Limb (tissue), 2 donors: ENCODE measurements around the gene CCDC150.
A peak's percentile ranks its signal among the peaks of the same experiment; 100 is the strongest.
"Not testable (repeated sequence)": the region's sequence is repeated elsewhere in the genome, so short reads cannot be mapped to it uniquely, and the experiment has no call there.

Experiments
- DNase-seq, 2 donors: peaks; one replicate each; pipeline ENCODE4 v3.0.0-alpha.2; 2016; ENCODE audit errors: extremely low spot score in 2 of 2

Gene CCDC150

DNA sequence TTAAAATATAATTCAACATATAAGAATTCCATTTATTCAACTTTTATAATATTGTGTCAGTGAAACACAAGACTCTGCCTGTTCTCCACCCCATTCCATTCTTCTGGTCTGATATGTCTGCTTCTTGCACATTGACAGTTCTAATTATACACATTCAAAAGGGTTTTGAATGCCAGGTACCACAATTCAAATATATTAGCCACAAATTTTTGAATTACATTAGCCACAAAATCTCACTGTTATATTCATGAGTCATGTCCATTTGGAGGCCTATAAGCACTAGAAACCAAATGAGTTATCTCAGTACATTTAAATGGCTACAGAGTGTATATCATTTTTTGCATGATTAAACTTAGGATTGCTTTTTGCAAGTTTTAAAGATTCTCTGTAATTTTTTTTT is 72.1 kb downstream of the CCDC150 start:
- no peak for DNase-seq

DNA sequence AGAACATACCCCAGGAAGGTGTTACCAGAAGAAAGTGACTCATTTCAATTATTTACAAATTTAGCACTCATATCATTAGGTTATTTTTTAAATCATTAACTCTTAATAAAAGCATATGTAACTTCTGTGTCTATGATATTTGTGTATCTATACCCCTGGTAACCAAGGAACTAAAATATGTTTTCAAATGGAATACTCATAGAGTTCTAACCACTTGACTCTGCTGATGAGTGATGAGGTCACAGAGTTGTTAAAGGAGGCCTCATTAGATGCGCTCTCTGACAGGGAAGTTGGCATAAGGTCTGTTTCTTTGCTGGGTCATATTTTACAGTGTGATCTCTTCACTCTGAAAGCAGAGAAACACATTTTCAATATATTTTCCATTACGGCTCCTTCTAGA is 73.4 kb downstream of the CCDC150 start:
- no peak for DNase-seq

DNA sequence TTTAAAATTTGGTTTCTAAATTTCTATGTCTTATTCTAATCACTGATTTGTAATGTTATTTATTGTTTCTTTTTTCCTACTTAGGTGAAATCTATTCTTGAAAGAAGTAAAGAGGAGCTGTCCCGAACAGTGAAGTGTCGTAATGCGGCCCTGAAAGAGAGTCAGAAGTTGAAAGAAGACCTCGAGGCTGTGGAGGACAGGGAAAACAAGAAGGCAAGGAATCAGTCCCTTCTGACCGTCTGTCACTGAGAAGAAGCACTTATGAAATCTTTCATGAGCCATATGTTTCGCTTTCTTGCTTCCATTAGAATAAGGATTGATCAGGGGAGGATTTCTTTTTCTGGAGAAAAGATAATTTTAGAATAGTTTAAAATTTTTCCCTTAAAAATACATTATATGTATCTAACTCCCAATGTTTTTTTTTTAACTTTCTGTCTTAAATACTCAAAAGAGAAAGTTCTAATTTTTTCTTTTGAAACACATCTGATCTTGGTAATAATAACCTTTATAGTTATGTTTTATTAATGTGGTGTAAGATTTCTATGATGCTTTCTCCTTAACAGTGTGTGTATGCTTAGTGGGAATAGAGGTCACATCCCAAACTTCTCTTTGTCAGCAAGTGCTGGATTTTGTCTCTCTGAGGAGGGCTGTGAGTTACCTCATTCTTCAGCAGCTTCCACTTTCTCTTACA is 79.0 kb downstream of the CCDC150 start:
- no peak for DNase-seq

- DNase-seq: peak; percentile 40 to 45
These were observed 79.8 kb downstream of the CCDC150 start for GRCh38 chr2:196719110-196719872.

DNA sequence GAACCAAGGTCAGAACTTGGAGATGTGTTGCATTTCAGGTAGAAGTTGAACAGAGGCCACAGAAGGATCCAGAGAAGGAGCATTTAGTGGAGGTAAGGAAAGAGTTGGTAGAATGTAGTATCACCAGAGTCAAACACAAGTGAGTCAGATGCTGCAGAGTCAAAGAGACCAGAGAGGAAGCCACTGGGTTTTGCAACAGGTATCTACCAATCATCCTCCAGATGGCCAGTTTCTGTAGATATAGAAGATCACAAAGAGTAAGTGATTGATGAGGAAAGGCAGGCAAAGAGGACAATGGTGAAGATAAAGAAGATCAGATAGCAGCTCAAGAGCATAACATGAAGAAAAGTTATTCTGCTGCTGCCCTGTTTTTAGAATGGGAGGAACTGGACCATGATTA is 84.1 kb downstream of the CCDC150 start:
- no peak for DNase-seq

- no peak for DNase-seq
These were observed 85.7 kb downstream of the CCDC150 start for GRCh38 chr2:196725218-196725617.

DNA sequence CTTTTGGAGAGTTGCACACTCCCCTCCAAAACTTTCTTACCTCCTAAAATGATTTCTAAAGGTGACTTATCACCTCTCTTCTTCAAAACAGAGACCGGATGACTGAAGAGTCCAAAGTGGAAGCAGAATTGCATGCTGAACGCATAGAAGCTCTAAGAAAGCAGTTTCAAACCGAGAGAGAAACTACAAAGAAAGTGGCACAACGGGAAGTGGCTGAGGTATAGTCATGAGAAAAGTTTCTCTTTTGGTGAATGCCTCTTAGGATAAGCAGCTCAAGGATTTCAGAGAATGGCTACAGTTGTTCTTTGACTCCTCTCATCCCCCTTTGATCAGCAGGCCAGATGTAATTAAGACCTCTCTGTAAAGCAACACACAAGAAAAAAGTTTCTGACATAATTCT is 86.4 kb downstream of the CCDC150 start:
- no peak for DNase-seq

GRCh38 chr2:196729418-196729817 is 89.9 kb downstream of the CCDC150 start:
- no peak for DNase-seq

- DNase-seq: not testable (repeated sequence)
These were observed 97.1 kb downstream of the CCDC150 start for GRCh38 chr2:196736646-196737045.

- no peak for DNase-seq
These were observed 97.5 kb downstream of the CCDC150 start for GRCh38 chr2:196737046-196737445.

DNA sequence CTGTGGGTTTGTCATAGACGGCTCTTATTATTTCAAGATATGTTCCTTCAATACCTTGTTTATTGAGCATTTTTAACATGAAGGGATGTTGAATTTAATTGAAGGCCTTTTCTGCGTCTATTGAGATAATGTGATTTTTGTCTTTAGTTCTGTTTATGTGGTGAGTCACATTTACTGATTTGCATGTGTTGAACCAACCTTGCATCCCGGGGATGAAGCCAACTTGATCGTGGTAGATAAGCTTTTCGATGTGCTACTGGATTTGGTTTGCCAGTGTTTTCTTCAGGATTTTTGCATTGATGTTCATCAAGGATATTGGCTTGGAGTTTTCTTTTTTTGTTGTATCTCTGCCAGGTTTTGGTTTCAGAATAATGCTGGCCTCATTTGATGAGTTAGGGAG is 99.5 kb downstream of the CCDC150 start:
- no peak for DNase-seq

- DNase-seq: no peak
These were observed 102.7 kb downstream of the CCDC150 start for GRCh38 chr2:196742216-196742615.

GRCh38 chr2:196742685-196743084 is 103.2 kb downstream of the CCDC150 start:
- no peak for DNase-seq

GRCh38 chr2:196743165-196743564 is 103.7 kb downstream of the CCDC150 start:
- DNase-seq: no peak

DNA sequence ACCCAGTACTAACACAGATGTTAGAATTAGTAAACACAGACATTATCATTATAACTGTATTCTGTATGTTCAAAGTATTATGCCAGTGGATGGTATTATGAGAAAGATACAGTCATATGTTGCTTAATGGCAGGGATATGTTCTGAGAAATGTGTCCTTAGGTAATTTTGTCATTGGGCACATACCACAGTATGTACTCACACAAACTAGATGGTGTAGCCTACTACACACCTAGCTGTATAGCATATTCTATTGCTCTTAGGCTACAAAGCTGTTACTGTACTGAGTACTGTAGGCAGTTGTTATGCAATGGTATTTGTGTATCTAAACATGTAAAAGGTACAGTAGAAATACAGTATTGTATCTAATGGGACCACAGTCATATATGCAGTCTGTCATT is 106.2 kb downstream of the CCDC150 start:
- no peak for DNase-seq

DNA sequence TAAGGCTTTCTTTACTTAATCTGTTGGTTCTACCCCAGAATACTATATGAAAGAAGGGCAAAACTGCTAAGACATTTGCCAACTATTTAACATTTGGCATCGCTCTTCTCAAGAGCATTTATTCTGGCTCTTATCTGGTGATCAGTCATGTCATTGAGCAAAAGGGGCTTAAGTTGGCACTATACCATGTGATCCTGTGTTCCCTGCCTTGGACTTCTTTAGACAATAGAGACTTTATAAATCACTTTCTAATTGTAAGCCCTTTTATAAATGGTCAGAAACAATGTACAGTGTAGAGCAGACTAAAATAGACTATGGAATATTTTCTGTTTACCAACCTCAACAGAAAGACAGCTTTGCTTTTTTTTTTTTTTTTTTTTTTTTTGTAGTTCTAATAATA is 107.9 kb downstream of the CCDC150 start:
- DNase-seq: no peak

DNA sequence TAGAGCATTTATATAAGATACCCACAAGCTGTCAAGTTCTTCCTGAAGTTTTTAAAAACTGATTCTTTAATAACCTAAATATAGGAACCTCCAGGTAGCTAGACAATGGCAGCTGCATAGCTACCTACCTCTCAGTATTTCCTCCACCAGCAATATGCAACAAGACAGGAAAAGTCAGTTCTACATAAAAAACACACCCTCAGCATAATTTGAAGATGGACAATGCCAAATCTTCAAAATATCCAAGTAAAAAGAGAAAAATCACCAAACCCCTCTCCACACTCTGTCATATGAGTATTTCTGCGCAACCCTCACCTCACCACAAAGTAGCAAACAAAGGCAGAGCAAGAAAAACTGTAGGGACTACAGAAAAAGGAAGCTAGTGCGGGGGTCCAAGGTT is 108.6 kb downstream of the CCDC150 start:
- no peak for DNase-seq

- no peak for DNase-seq
These were observed 110.9 kb downstream of the CCDC150 start for GRCh38 chr2:196750291-196750923.

DNA sequence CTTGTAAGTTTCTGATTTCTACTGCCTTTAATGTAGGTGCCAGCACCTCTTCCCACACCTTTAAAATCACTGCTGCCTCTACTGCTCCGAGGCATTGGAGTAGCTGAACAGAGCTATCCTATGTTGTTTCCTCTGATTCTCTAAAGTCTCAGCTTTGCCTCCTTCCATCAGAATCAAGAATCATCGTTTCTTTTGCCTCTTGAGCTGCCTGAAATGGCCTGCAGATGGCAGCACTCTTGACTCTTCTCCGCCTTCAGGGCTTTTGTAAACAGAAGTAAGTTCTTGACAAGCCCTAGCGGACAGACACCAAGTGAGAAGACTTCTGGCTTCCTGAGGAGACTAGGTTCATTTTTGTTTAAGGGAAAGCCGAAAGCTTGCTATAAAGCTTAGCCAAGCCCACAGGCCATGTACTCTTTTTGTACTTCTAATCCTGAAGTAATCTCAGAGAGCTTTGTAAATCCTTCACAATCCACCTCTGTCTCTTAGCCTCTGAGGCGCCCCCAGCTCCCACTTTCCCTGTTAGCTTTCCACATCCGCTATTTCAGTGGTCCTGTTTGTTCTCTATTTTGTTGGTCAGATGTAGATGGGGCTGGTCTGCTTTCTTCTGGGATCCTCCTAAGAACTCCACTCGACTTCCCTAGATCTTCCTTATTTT is 111.6 kb downstream of the CCDC150 start:
- DNase-seq: peak; percentile 35 to 43

- DNase-seq: peak in 1 of 2 donors; percentile 38
These were observed 119.2 kb downstream of the CCDC150 start for GRCh38 chr2:196758474-196759377.

DNA sequence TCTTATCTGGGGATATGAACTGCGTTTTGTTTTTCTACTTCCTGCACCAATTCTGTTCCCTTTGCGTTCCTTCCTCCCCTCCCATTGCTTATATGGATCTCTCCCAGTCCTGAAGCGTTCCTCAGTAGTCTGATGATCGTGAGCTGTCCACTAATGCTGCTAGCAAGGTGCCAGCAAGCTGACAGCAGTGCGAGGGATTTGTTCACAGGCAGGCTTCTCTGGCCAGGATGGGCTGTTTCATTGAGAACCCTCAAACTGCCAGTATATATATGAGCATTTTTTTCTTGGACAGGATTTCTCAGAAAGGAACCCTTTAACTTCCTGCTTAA is 119.8 kb downstream of the CCDC150 start:
- DNase-seq: no peak
